Ureter (tissue), 1 donor: ENCODE results near the gene EFCAB6. TPM values are rescaled to one million over a fixed set of nuclear protein-coding genes. Genes with fewer than 3 reads are reported as not detected.

Source experiments
- DNase-seq: peaks from one replicate; pipeline ENCODE4 v3.0.0-alpha.2; 2020; ENCODE audit warnings: low spot score
- total RNA-seq: library from RNA; stranded (reverse); gene quantifications from one replicate; pipeline ENCODE4 v1.2.4, GENCODE V29; 2023
- donor health status: DM: yes; HTN: yes; CAD: no.

EFCAB6 gene
- total RNA-seq, 1 donor from 2014 or later, result 8.8 TPM

GRCh38 chr22:43505896-43506295 is 306.2 kb downstream of the EFCAB6 start:
- no peak for DNase-seq

DNA sequence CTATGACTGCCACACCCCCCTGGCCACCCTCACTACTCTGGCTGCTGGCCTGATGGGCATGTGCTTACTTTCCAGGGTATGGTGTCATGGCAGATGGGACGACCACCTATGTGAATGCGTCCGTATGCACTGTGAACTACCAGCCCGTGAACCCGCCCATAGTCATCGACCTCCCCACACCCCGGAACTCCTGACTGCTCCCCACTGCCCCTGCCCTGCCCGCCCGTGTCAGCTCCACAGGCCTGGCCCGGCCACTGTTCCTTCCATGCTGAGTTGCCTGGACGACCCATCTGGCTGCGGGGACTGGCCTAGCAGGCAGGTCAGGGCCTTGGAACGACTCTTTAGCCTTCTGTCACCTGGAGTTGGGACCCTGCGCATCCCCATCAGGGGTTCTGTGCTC is 306.7 kb downstream of the EFCAB6 start:
- DNase-seq, result no peak

GRCh38 chr22:43504666-43505261 is 307.3 kb downstream of the EFCAB6 start:
- no peak for DNase-seq

DNA sequence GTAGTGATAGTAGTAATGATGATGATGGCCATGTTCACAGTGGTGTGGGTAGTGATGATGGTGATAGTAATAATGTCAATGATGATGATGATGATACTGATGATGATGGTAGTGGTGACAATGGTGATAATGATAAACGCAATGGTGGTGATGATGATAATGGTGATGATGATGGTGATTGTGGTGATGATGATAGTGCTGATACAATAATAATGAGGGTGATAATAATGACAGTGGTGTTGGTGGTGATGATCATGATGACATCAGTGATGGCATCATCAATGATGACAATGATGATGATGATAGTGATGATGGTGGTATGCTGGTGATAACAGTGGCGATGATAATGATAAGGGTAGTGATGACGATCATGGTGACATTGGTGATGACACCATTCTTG is 308.0 kb downstream of the EFCAB6 start:
- DNase-seq, result no peak

- DNase-seq, result no peak
Measured at GRCh38 chr22:43502306-43502874, 309.7 kb downstream of the EFCAB6 start.

DNA sequence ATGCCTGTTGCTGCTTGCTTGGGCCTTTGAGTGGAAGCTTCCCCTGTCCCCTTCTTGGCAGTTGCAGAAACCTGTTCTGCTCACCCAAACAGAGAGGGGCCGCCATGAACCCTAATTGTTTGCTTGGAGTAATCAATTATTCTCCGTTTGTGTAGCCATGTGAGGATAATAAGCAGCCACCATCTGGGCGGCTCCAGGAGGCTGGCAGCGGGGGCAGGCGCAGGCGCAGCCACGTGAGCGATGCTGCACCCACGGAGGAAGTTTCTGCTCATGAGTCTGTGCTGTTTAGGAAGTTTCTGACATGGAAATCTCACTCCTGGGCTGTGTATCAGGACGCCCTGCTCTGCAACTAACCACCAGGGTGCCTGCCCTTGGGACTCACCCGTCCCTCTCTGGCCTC is 310.2 kb downstream of the EFCAB6 start:
- DNase-seq, result no peak

GRCh38 chr22:43500792-43501785 is 311.0 kb downstream of the EFCAB6 start:
- no peak for DNase-seq

GRCh38 chr22:43498856-43499253 is 313.2 kb downstream of the EFCAB6 start:
- DNase-seq, result no peak

DNA sequence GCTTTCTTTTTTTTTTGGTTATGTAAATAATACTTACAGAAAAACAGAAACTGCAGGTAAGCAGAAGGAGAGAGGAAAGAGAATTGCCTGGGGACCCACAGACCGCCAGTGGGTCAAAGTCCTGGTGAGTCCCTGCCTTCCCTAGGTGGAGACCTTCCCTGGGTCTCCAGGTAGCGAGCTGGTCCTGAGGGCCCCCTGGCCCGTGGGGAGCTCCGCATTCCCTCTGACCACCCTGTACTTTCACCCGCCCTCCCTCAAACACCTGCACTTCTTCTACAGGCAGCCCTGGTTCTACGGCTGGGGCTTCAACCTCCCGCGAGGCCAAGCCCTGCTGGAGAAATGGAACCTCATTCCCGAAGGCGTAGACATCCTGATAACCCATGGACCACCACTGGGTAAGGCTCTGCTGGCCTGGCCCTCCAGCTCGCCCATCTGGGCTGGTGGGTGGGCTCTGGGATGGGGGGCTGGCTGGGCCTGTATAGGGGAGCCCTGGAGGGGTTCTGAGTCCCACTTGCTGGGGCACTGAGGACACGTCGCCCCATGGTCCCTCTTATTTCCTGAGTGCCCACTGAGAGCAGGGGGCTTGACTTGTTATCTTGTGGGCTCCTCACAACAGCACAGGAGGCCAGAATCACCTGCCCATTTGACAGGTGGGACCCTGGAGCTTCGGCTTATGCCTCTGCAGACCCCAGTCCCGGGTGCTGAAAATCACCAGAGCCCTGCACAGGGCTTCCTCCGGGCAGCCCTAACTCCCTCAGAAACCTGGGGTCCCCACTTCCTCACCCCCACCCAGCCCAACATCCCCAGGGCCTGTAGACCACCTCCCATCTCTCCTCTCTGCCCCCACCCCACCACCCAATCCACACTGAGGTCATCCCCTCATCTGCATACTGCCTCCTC is 313.9 kb downstream of the EFCAB6 start:
- no peak for DNase-seq

- DNase-seq, result no peak
Measured at GRCh38 chr22:43493297-43493696, 318.8 kb downstream of the EFCAB6 start.

DNA sequence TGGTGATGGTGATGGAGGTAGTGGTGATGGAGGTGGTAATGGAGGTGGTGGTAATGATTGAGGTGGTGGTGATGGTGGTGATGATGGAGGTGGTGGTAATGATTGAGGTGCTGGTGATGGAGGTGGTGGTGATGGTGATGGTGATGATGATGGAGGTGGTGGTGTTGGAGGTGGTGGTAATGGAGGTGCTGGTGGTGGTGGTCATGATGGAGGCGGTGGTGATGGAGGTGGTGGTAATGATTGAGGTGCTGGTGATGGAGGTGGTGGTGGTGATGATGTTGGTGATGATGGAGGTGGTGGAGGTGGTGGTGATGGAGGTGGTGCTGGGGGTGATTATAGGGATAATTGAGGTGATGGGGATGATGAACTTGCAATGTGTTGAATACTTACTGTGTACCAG is 320.4 kb downstream of the EFCAB6 start:
- no peak for DNase-seq

GRCh38 chr22:43491177-43491576 is 320.9 kb downstream of the EFCAB6 start:
- DNase-seq, result no peak

DNA sequence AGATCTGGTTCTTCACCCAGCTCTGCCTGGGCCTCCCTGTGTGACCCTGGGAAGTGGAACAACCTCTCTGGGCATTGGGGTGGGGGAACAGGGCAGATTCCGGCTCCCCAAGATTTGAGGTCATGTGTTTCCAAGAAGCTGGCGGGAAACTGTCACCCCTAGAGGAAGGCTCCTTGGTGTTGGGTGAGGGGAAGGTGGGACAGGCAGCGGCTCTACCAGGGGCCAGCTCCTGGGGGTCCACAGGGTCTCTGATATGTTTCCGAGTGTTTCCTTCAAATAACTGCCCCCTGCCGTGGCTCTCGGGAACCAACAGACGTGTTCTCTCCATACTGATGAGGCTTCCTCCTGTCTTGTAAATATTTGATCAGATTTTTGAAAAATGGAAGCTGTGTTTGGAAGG is 321.8 kb downstream of the EFCAB6 start:
- no peak for DNase-seq

DNA sequence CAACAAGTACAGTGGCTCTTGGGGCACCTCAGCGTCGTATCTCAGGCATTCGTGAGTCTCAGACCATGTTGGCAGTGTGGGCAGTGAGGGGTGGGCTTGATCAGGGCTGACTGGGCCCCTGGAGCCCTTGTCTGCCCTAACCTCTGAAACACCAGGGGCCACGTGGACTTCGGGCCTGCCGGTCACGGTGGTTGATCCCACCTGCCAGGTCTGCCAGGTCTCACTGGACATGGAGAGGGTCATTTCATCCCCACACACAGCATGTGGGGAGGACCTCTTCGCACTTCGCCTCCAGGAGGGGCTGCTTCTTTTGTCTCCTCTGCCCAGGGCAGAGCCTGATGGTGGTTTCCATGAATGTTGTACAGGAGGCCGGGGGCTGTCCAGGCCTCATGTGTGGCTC is 323.2 kb downstream of the EFCAB6 start:
- no peak for DNase-seq

DNA sequence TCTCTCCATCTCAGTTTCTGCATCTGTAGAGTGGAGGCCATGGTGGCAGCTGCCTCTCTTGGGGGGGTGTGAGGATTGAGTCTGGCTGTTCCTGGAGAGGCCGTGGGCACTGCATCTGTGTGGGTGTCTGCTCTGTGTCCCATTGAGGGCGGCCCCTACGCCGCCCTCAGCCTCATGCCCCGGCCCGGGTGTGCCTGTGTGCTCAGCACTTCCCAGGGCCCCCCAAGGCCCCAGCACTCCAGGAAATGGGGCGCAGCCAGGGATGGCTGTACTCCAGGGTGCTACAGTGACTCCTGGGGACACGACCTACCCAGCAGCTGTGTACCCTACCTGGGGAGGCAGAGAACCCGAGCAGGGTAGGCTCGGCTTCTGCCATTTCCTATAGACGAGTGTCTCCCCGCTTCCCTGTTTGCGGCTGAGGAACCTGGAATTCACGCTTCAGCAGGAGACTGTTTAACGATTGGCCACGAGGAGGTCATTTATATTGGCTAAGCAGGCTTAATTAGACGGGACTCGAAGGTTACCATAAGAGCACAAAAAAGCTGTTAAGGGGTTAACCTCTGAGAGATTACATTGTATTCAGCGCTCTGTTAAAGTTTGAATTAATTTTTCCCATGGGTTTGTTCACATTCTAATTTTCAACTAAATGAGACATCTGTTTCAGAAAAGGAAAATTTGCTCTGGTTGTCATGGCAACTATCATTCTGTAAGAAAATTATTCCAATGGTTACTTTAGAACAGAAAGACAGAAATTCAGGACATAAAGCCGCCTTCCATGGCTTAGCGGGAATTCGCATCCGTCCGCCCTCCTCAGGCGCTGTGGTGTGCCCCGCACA is 323.9 kb downstream of the EFCAB6 start:
- DNase-seq, result no peak

DNA sequence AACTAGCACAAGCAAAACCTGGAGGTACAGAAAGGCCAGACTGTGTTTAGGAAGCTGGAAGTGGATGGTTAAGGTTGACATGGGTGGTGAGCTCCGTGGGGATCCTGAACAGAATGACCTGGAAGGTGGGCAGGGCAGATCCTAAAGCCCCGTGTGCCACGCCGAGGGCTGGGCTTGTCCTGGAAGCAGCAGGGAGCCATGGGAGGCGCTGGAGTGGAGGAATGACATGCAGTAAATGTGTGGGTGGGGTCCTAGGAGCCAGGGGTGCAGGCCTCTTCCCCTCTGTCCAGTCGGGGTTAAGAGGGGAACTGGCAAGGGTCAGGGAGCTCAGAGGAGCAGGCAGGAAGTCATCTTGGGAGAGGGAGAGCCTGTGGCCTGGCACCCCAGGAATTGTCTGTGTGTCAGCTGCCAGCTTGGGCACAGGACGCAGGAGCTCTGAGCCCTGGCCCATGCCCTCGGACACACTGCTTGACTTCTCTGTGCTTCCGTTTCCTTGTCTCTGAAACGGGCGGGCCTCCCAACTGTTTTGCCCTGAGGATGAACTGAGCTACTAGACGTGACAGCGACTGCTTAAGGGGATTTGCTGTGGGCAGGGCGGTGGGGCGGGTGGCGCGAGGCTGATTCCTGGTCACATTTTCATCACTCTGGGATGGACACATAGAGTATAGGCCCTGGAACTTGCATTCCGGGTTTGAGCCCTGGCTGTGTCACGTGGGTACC is 324.6 kb downstream of the EFCAB6 start:
- no peak for DNase-seq

GRCh38 chr22:43485502-43486089 is 326.5 kb downstream of the EFCAB6 start:
- DNase-seq, result no peak

- no peak for DNase-seq
Measured at GRCh38 chr22:43484227-43484626, 327.9 kb downstream of the EFCAB6 start.

GRCh38 chr22:43483669-43484068 is 328.4 kb downstream of the EFCAB6 start:
- DNase-seq, result no peak

DNA sequence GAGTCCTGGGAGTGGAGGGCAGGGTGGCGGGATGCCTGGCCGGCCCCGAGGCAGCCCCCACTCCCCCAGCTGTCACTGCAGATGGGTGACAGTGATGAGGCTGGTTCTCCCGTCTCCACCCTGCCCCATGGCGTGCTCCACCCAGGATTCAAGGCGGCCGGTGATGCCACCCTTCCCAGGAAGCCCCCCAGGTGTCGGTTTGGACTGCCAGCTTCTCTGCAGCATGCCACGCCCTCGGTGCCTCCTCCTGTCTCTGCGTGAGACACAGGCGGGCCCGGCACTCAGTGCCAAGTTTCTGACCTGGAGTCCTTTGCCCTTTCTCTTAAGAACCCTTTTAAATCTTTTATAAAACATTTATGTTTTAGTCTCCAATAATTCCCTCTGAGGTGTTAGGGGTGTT is 328.8 kb downstream of the EFCAB6 start:
- DNase-seq, result no peak
